Keratinocyte (primary cell): ENCODE results near the gene GHRH. TPM values are rescaled to one million over a fixed set of nuclear protein-coding genes. Genes with fewer than 3 reads are reported as not detected.

Experiments
- DNase-seq: peaks from one replicate; pipeline ENCODE4 v3.0.0-alpha.2; 2011; ENCODE audit warnings: low read depth, missing footprints, low spot score
- FAIRE-seq: peaks from 2 replicates; lab custom pipeline; 2011; peaks lifted over from hg19 to GRCh38; lab: Jason Lieb, UNC
- H2AFZ ChIP-seq: 2 replicates; pipeline ENCODE4 v1.6.0; 2012; ENCODE audit warnings: low read length, control low read depth, inconsistent platforms; ENCODE audit not compliant: control insufficient read depth
- H3K27ac ChIP-seq: 2 replicates; pipeline ENCODE4 v1.5.1; 2011; ENCODE audit warnings: low read length; ENCODE audit not compliant: control insufficient read depth, insufficient read depth
- H3K27me3 ChIP-seq: 3 replicates; pipeline ENCODE4 v1.6.0; 2011; ENCODE audit warnings: low read length; ENCODE audit not compliant: control insufficient read depth, insufficient read depth; ENCODE audit errors: extremely low read depth
- H3K36me3 ChIP-seq, 2 experiments: 2 replicates in 1 of 2; 3 replicates in 1 of 2; pipeline ENCODE4 v1.5.1; 2011; ENCODE audit warnings: low read length in 2 of 2, mild to moderate bottlenecking in 1 of 2; ENCODE audit not compliant: control insufficient read depth in 2 of 2, insufficient read depth in 2 of 2; ENCODE audit errors: extremely low read depth in 1 of 2
- H3K4me1 ChIP-seq: 3 replicates; pipeline ENCODE4 v1.5.1; 2011; ENCODE audit warnings: low read length; ENCODE audit not compliant: control insufficient read depth, insufficient read depth; ENCODE audit errors: extremely low read depth
- H3K4me2 ChIP-seq: 3 replicates; pipeline ENCODE4 v1.6.0; 2011; ENCODE audit warnings: low read depth, low read length; ENCODE audit not compliant: control insufficient read depth, insufficient read depth; ENCODE audit errors: extremely low read depth
- H3K4me3 ChIP-seq, 3 experiments: fragments of 200-600 bp in 1 of 3; sonication (generic) in 1 of 3; 2 replicates in 2 of 3; 3 replicates in 1 of 3; pipeline ENCODE4 v1.5.1; 2011 to 2016; ENCODE audit warnings: low read length in 3 of 3, mild to moderate bottlenecking in 3 of 3, control low read depth in 2 of 3, inconsistent platforms in 1 of 3, low read depth in 1 of 3, mixed read lengths in 1 of 3, mixed run types in 1 of 3, moderate library complexity in 1 of 3; ENCODE audit not compliant: control insufficient read depth in 2 of 3, insufficient read depth in 2 of 3; ENCODE audit errors: extremely low read depth in 1 of 3
- H3K79me2 ChIP-seq: 2 replicates; pipeline ENCODE4 v1.6.0; 2012; ENCODE audit warnings: low read length; ENCODE audit not compliant: control insufficient read depth, insufficient read depth
- H3K9ac ChIP-seq: 3 replicates; pipeline ENCODE4 v1.6.0; 2011; ENCODE audit warnings: low read length; ENCODE audit not compliant: control insufficient read depth, insufficient read depth; ENCODE audit errors: extremely low read depth
- H3K9me1 ChIP-seq: 3 replicates; pipeline ENCODE4 v1.6.0; 2011; ENCODE audit warnings: low read length; ENCODE audit not compliant: control insufficient read depth, insufficient read depth; ENCODE audit errors: extremely low read depth
- H3K9me3 ChIP-seq: 2 replicates; pipeline ENCODE4 v1.5.1; 2012; ENCODE audit warnings: low read depth, low read length; ENCODE audit not compliant: control insufficient read depth
- H4K20me1 ChIP-seq: 3 replicates; pipeline ENCODE4 v1.6.0; 2011; ENCODE audit warnings: low read length; ENCODE audit not compliant: control insufficient read depth, insufficient read depth; ENCODE audit errors: extremely low read depth
- EZH2 ChIP-seq: IDR thresholded peaks from one replicate; pipeline ENCODE4 v1.6.1; 2012; ENCODE audit warnings: inconsistent platforms, mild to moderate bottlenecking, low read length, moderate library complexity
- dilution Hi-C: fragments of 300-500 bp; cut with MboI; formaldehyde crosslinking; loops from one replicate; pipeline ENCODE4 v1.7.0; 2020; ENCODE audit warnings: low sequenced_read_pairs; ENCODE audit not compliant: extremely low pct_ligation_motif_present
- polyA plus RNA-seq, 5 experiments: library from polyadenylated mRNA; depleted of rRNA in 3 of 5; stranded (reverse) in 3 of 5; stranded (forward) in 1 of 5; unstranded in 1 of 5; fragments of >200 nt; gene quantifications; 1 replicate in 1 of 5; 2 replicates in 3 of 5; 3 replicates in 1 of 5; pipeline versions ENCODE4 v1.2.1 to v1.2.3, GENCODE V29; 2011 to 2012; ENCODE audit warnings: missing spikeins in 2 of 5, low read depth in 1 of 5, low replicate concordance in 1 of 5
- TF ChIP-seq, protein P1 (sequence below), 3 experiments: IDR thresholded peaks in 1 of 3; conservative IDR thresholded peaks in 1 of 3; optimal IDR thresholded peaks in 1 of 3; 2 replicates in 2 of 3; 3 replicates in 1 of 3; pipeline versions ENCODE3 to v1.5.1; 2011; ENCODE audit warnings: low read length in 3 of 3, mild to moderate bottlenecking in 3 of 3, moderate library complexity in 2 of 3, control low read depth in 1 of 3, inconsistent platforms in 1 of 3; ENCODE audit not compliant: insufficient read depth in 2 of 3; ENCODE audit errors: extremely low read depth in 1 of 3

Gene GHRH
- polyA plus RNA-seq, 1 donor (not counting 4 experiments of a cell fraction or from before 2014, with no cell fraction given): not detected

DNA sequence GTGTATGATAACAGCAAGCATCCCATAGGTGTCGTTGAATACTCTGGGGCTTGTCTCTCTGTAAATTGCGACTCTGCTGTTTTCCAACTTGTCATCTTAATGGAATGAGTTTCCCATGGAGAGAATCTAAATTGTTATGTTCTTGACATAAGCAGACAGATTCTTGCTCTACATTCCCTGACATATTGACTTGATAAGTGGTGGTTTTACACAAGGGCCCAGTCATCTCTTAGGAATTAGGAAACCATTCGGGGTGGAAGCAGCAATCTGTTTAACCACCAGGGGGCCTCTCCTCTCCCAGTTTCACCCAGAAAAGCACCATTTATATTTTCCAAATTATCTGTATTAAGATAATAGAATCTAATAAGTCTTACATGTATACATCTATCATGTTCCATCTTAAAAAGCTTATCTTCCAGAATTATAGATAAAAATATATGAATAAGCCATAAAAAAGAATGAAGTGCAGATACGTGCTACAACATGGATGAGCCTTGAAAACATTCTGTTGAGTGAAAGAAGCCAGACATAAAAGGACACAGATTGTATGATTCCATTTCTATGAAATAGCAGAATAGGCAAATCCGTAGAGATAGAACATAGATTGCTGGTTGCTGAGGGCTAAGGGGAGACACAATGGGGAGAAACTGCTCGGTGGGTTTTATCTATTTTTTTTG, 59.2 kb downstream of the GHRH start:
- TF ChIP-seq EZH2: no peak
- TF ChIP-seq, protein P1, sequence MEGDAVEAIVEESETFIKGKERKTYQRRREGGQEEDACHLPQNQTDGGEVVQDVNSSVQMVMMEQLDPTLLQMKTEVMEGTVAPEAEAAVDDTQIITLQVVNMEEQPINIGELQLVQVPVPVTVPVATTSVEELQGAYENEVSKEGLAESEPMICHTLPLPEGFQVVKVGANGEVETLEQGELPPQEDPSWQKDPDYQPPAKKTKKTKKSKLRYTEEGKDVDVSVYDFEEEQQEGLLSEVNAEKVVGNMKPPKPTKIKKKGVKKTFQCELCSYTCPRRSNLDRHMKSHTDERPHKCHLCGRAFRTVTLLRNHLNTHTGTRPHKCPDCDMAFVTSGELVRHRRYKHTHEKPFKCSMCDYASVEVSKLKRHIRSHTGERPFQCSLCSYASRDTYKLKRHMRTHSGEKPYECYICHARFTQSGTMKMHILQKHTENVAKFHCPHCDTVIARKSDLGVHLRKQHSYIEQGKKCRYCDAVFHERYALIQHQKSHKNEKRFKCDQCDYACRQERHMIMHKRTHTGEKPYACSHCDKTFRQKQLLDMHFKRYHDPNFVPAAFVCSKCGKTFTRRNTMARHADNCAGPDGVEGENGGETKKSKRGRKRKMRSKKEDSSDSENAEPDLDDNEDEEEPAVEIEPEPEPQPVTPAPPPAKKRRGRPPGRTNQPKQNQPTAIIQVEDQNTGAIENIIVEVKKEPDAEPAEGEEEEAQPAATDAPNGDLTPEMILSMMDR (optimal IDR thresholded peaks at IDR 0.05 in 1 of 3, IDR thresholded peaks at IDR 0.05 in 1 of 3, conservative IDR thresholded peaks at IDR 0.05 in 1 of 3; ENCODE audit: extremely low read depth in 1 of 3, insufficient read depth in 2 of 3, low read length in 3 of 3): peak; percentile 62 to 91 (median 72)
- dilution Hi-C loops: loop anchor here (5.0 kb wide), 1 partner anchor 55 kb away; no protein-coding TSS in a partner anchor
- peak; percentile 84 for FAIRE-seq
- Histone ChIP-seq H3K36me3 (peaks cover 31 to 41% of the 10 kb centered on the region in 2 experiments), H3K9me3 (no peaks in the 10 kb centered on the region), H3K9me1 (no peaks in the 10 kb centered on the region), H2AFZ (no peak overlapping the region), H4K20me1 (peaks cover 10% of the 10 kb centered on the region), H3K4me3 (no peak overlapping the region), H3K79me2 (peaks cover 33% of the 10 kb centered on the region), H3K4me1 (peaks cover 16% of the 10 kb centered on the region), H3K27ac (peak overlapping the region; percentile 59), H3K4me2 (peak overlapping the region; percentile 69), H3K9ac (no peak overlapping the region), H3K27me3 (no peaks in the 10 kb centered on the region)
- DNase-seq: peak; percentile 86

DNA sequence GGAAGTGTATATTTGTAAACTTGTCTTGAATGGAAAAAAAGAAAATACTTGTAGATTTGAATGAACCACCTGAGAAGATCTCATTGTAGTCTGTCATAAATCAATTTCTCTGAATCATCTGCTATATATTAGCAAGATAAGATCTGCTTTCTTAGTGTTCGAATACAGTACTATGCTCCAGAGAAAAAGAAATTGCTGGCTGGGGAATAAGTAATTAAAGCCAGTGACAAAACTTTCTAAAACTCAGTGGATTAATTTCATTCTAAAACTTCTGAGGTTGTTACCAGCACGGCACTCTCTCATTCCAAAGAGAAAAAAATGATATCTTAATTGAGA, 59.8 kb downstream of the GHRH start:
- H3K79me2 ChIP-seq: peaks cover 39% of the 10 kb centered on the region
- peak overlapping the region; percentile 59 for H3K27ac ChIP-seq
- no peaks in the 10 kb centered on the region for H3K9me1 ChIP-seq
- H4K20me1 ChIP-seq: peaks cover 16% of the 10 kb centered on the region
- dilution Hi-C loops: loop anchor here (5.0 kb wide), 1 partner anchor 56 kb away; no protein-coding TSS in a partner anchor
- FAIRE-seq (no peak), DNase-seq (no peak)
- no peaks in the 10 kb centered on the region for H3K9me3 ChIP-seq
- no peak overlapping the region for H2AFZ ChIP-seq
- peaks cover 27 to 37% of the 10 kb centered on the region in 2 experiments for H3K36me3 ChIP-seq
- H3K27me3 ChIP-seq: no peaks in the 10 kb centered on the region
- peaks cover 16% of the 10 kb centered on the region for H3K4me1 ChIP-seq
- no peak overlapping the region for H3K9ac ChIP-seq
- TF ChIP-seq EZH2: no peak
- TF ChIP-seq, protein P1 (optimal IDR thresholded peaks at IDR 0.05 in 1 of 3, IDR thresholded peaks at IDR 0.05 in 1 of 3, conservative IDR thresholded peaks at IDR 0.05 in 1 of 3; ENCODE audit: extremely low read depth in 1 of 3, insufficient read depth in 2 of 3, low read length in 3 of 3): no peak
- H3K4me3 ChIP-seq: no peak overlapping the region
- peak overlapping the region; percentile 69 for H3K4me2 ChIP-seq

Other genes with a start within 250 kb of the GHRH start
- 1.2 to 4.5 TPM (median 4.2 TPM) in 3 replicates for gene RBL1, start 165.8 kb downstream of the GHRH start, polyA plus RNA-seq
- gene RPN2, start 82.5 kb downstream of the GHRH start, polyA plus RNA-seq: 220 to 325 TPM (median 257 TPM) in 3 replicates
- gene MROH8, start 82.3 kb downstream of the GHRH start, polyA plus RNA-seq: 0.39 to 0.73 TPM (median 0.46 TPM) in 3 replicates
- 82.3 to 109 TPM (median 109 TPM) in 3 replicates for gene MANBAL, start 27.8 kb upstream of the GHRH start, polyA plus RNA-seq
- 22.8 to 32.3 TPM (median 30.9 TPM) in 3 replicates for gene SRC, start 84.3 kb upstream of the GHRH start, polyA plus RNA-seq